Activated effector memory CD4-positive, alpha-beta T cell treated with anti-CD3 and anti-CD28 coated beads, Interleukin-2, amount 50 U/mL, for 16 hours (primary cell): Measurements from ENCODE around the gene INPP5B.

Experiments
- DNase-seq: peaks from one replicate; pipeline ENCODE4 v3.0.0-alpha.2; 2020

Gene INPP5B

GRCh38 chr1:37866491-37866890 is 80.4 kb downstream of the INPP5B start:
- DNase-seq: no peak

- DNase-seq: no peak
Measured at GRCh38 chr1:37865348-37866120, 81.3 kb downstream of the INPP5B start.

- DNase-seq: no peak
Measured at GRCh38 chr1:37862330-37862729, 84.5 kb downstream of the INPP5B start.

GRCh38 chr1:37861151-37861550 is 85.7 kb downstream of the INPP5B start:
- DNase-seq: no peak

DNA sequence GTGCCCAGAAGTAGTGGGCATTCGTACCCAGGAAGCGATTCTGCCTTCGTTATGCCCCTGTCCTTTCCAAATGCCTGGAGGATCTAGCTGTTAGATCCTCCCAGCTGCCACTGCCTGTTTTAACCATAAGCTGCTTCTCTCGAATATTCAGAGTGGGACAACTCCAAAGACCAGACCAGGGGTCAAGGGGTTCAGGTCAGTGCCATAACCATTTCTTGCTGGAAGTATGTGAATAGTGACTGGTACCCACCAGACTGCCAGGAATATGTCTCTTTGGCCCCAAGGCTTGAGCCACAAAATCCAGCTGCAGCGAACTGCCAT is 86.5 kb downstream of the INPP5B start:
- DNase-seq: no peak

DNA sequence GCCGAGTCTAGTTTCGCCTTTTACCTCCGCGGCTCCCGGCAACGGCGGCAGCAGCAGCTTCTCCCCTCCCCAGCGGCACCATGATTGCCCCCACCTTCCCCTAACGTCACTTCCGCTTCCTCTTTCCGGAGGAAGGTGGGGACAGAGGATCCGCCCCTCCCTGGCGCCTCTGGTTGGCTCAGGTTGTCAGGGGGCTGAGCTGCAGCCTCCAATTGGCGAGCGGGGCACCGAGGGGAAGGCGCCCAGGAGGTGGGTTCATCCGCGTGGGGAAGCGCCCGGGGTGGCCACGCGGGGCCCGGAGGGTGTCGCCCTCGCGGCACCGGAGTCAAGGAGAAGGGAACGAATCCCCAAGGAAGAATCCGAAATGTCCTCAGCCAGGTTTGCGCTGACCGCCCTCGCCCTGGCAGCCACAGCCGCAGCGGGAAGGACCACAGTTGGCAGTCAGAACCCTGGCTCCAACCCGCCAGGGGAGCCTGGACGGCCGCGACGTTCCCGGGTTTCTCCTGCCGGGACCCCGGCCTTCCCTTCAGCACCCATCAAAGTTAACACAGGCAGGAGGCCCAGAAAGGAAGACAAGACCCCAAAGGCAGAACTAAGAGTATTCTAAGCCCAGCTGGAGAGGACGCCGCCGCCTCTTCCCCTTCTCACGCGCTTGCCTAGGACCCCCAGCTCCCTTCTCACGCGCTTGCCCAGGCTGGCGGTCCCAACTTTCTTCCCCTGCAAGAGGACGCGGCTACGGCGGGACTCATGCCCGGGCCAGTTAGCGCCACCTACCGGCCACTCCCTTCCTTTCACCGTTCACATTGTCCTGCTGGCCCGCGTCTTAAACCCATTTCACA is 87.1 kb downstream of the INPP5B start, which contains the start of gene MTF1:
MTF1 (minus strand) TSS at position 86 of the 839 bp plus-strand sequence. CDS start 1,934 bp downstream, outside the sequence.
- DNase-seq: peak; percentile 99

DNA sequence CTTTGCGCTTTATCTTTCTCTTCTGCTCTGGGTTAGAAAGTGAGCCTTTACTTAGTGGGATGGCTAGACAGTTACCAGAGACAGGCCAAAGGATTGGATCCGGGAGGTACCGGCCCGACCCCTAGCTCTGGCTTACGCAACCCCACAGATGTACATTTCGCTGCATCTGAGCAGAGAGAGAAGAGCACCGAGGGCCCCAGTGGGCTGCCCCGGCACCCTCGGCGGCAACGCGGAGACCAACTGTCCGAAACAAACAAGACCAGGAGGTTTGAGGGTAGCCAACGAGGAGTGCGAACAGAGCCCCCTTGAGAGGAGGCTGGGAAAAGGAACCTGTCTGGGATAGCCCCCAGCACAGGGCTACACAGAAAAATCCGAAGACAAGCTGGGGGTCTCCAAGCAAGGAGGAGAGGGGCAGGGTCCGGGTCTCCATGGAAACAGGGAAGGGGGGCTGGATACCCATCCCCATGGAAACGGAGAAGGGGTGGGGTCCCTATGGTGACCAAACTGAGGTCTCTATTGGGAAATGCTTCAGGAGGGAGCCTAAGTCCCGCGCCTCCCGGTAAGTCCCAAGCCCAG is 87.8 kb downstream of the INPP5B start:
- peak; percentile 64 for DNase-seq

- no peak for DNase-seq
Measured at GRCh38 chr1:37854406-37854805, 92.4 kb downstream of the INPP5B start.

DNA sequence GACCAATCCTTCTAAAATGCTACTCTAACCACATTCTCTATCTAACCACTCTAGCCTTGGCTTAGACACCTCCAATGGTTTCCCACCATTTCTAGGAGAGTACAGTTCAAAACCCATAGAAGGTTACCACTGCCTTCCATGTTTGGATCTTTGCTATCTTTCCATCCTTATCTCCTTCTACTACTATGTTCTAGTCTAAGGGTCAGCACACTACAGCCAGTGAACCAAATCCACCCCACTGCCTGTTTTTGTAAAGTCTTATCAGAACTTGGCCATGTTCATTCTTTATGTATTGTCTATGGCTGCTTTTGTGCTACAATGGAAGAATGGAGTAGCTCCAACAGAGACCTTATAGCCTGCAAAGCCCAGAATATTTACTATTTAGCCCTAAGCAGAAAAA is 93.7 kb downstream of the INPP5B start:
- DNase-seq: no peak

DNA sequence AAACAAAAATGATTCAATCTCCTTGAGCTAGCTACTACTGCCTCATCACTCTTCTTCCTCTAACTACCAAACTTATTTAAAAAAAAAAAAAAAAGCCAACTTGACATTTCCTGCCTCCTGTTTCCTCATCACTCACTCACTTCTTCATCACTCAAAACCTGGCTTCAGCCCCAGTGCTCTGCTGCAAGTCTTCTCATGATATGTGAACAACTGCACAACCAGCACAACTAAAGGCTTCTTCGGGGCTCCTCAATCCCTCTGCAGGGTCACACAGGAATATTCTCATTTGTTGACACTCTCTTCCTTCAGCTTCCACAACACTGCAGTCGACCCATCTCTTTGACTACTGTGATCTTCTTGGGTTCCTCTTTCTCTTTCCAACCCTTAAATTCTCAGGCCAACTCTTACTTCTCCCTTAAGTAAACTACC is 95.1 kb downstream of the INPP5B start:
- no peak for DNase-seq

DNA sequence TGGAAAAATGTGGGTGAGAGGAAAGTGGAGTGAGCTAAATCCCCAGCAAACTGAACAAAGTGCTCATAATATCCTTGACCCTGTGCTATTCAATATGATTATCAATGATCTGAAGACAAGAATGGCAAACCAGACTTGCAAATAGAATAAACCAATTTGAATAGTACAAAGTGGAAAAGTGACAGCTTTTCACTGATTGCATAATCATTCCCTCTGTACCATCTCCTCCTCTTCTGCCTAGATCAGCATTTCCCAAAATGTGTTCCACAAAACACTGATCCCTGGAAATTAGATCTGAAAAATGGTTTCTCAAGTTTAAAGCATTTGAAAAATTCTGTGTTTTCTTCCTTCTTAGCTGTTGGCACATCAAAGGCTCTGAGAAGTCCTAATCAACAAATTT is 95.6 kb downstream of the INPP5B start:
- DNase-seq: no peak

GRCh38 chr1:37850352-37850955 is 96.4 kb downstream of the INPP5B start:
- DNase-seq: no peak

- DNase-seq: no peak
Measured at GRCh38 chr1:37849480-37849879, 97.4 kb downstream of the INPP5B start.

GRCh38 chr1:37846647-37847339 is 100.1 kb downstream of the INPP5B start:
- no peak for DNase-seq

- no peak for DNase-seq
Measured at GRCh38 chr1:37845786-37846185, 101.1 kb downstream of the INPP5B start.

DNA sequence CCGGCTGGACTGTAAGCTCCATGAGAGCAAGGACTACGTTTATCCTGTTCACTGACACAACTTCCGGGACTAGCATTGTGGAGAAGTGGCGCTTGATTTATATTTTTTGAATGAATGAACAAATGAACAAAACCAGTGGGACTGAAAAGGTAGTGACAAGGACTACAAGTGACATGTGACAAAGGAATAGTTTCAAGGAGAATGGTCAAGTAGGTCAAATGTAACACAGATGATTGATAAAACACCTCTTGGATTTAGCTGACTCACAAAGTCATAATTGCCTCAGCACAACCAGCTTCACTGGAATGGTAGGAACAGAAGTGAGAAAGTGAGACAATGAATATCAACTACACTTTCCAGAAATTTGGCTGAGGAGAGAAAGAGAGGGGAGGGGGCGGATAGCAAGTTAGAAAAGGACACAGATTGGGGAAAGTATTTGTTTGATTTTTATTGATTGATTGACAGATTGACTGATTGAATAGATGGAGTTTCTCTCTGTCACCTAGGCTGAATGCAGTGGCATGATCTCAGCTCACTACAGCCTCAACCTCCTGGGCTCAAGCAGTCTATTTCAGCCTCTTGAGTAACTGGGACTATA is 101.7 kb downstream of the INPP5B start:
- DNase-seq: no peak

DNA sequence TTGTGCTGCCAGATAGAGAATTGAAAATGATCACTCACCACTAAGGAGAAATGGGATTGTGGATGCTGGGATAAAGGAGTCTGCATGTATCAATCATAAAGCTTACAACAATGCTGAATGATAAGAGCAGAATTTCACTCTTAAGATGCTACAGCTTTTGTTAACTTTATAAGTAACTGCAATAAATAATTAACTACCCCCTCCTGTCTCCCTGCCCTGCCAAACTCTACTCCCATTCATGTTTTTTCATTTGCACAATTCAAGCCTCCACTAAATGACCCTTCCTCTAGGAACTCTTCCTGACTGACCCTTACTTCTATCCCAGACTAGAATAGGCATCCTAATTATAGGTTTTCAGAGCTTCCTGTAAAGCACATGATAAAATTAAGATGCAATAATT is 102.3 kb downstream of the INPP5B start:
- no peak for DNase-seq

- DNase-seq: no peak
Measured at GRCh38 chr1:37841652-37842051, 105.2 kb downstream of the INPP5B start.

- no peak for DNase-seq
Measured at GRCh38 chr1:37840711-37841110, 106.1 kb downstream of the INPP5B start.

GRCh38 chr1:37839676-37840075 is 107.2 kb downstream of the INPP5B start:
- DNase-seq: no peak

- no peak for DNase-seq
Measured at GRCh38 chr1:37836788-37837187, 110.1 kb downstream of the INPP5B start.

DNA sequence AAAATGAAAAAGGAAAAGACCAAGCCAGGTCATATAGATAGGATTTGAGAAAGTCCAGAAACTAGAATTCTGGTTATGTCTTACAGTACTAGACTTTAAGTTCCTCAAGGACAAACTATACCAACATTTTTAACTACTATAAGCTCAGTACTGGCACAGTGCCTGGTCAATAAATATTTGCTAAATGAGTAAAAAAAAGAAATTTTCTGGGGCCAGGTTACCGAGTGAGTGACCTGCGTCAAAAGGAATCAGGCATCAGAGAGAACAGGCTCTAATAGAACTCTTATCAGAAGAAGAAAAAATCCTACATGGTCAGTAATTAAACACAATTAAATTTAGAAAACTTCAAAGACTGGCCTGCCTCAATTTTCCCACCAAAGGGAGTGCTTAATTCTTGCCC is 115.0 kb downstream of the INPP5B start:
- no peak for DNase-seq
